GM12878 (cell line): ENCODE data around the gene CAMK2A. TPM values are rescaled to one million over a fixed set of nuclear protein-coding genes. Genes with fewer than 3 reads are reported as not detected.

Experiments used
- CBX5 ChIP-seq: sonication (generic); IDR thresholded peaks from 2 replicates; pipeline ENCODE4 v1.6.1; 2016; ENCODE audit warnings: low read depth, moderate library complexity, mild to moderate bottlenecking, inconsistent platforms
- CHD2 ChIP-seq: IDR thresholded peaks from 2 replicates; pipeline ENCODE4 v1.6.1; 2011; ENCODE audit warnings: low read depth, low read length, improper control_type of control experiment, borderline replicate concordance
- EGR1 ChIP-seq, 2 experiments: IDR thresholded peaks; 1 replicate in 1 of 2; 2 replicates in 1 of 2; pipeline ENCODE4 v1.6.1; 2011 to 2012; ENCODE audit warnings: low read depth in 2 of 2, low read length in 2 of 2, borderline replicate concordance in 1 of 2, mild to moderate bottlenecking in 1 of 2, moderate library complexity in 1 of 2
- IKZF1 ChIP-seq: fragments of 450-650 bp; conservative IDR thresholded peaks from 2 replicates; pipeline ENCODE4 v1.6.1; 2017; ENCODE audit warnings: antibody characterized with exemption, mild to moderate bottlenecking
- IKZF2 ChIP-seq, 2 experiments: fragments of 450-650 bp; IDR thresholded peaks; 2 replicates each; pipeline ENCODE4 v1.6.1; 2017; ENCODE audit warnings: mild to moderate bottlenecking in 2 of 2, moderate library complexity in 2 of 2
- SIX5 ChIP-seq: IDR thresholded peaks from 2 replicates; pipeline ENCODE4 v1.6.1; 2011; ENCODE audit warnings: mild to moderate bottlenecking, low read depth, low read length, moderate library complexity; ENCODE audit not compliant: severe bottlenecking
- SREBF2 ChIP-seq: IDR thresholded peaks from 2 replicates; pipeline ENCODE4 v1.6.1; 2012; ENCODE audit warnings: mild to moderate bottlenecking, low read length
- polyA plus RNA-seq, 11 experiments: library from polyadenylated mRNA; depleted of rRNA in 4 of 11; unstranded in 6 of 11; stranded (reverse) in 5 of 11; fragments of >200 nt; fragmentation: Nextera tagmentation in 4 of 11; fragmentation: Illumina TruSeq in 1 of 11; extraction: Ambion mirVana in 4 of 11; extraction: Trizol in 1 of 11; gene quantifications; 1 replicate in 1 of 11; 2 replicates in 10 of 11; pipeline versions ENCODE4 v1.2.1 to v1.2.3, GENCODE V29; 2011 to 2016; ENCODE audit warnings: inconsistent platforms in 2 of 11, missing spikeins in 2 of 11, low read depth in 1 of 11
- total RNA-seq, 4 experiments: library from RNA; depleted of rRNA in 3 of 4; stranded (reverse); fragments of >200 nt in 3 of 4; fragmentation: Illumina TruSeq in 1 of 4; extraction: Trizol in 1 of 4; gene quantifications; 2 replicates each; pipeline versions ENCODE4 v1.2.1 to v1.2.3, GENCODE V29; 2013 to 2021
- TF ChIP-seq, protein P1 (sequence below): fragments of 450-650 bp; IDR thresholded peaks from 2 replicates; pipeline ENCODE4 v1.6.1; 2017; ENCODE audit warnings: mild to moderate bottlenecking, moderate library complexity
- TF ChIP-seq, protein P2 (sequence below): fragments of 450-650 bp; IDR thresholded peaks from 2 replicates; pipeline ENCODE4 v1.6.1; 2017; ENCODE audit warnings: low read depth, mild to moderate bottlenecking, moderate library complexity
- TF ChIP-seq, protein P3 (sequence below): fragments of 450-650 bp; formaldehyde crosslinking; IDR thresholded peaks from 2 replicates; pipeline ENCODE4 v1.4.0; 2020; ENCODE audit warnings: mild to moderate bottlenecking, moderate library complexity
- TF ChIP-seq, protein P4 (sequence below): IDR thresholded peaks from 2 replicates; pipeline ENCODE4 v1.6.1; 2011; ENCODE audit warnings: low read depth, mild to moderate bottlenecking, low read length, moderate library complexity, borderline replicate concordance; ENCODE audit errors: extremely low read depth
- TF ChIP-seq, protein P5 (sequence below): fragments of 450-650 bp; conservative IDR thresholded peaks from 2 replicates; pipeline ENCODE4 v1.6.1; 2017; ENCODE audit warnings: mild to moderate bottlenecking, moderate library complexity

Gene CAMK2A
- total and polyA plus RNA-seq, 10 of the 15 experiments (the other 5 are each of a cell fraction or from before 2014, with no cell fraction given): 0.11 TPM; not detected in 9

DNA sequence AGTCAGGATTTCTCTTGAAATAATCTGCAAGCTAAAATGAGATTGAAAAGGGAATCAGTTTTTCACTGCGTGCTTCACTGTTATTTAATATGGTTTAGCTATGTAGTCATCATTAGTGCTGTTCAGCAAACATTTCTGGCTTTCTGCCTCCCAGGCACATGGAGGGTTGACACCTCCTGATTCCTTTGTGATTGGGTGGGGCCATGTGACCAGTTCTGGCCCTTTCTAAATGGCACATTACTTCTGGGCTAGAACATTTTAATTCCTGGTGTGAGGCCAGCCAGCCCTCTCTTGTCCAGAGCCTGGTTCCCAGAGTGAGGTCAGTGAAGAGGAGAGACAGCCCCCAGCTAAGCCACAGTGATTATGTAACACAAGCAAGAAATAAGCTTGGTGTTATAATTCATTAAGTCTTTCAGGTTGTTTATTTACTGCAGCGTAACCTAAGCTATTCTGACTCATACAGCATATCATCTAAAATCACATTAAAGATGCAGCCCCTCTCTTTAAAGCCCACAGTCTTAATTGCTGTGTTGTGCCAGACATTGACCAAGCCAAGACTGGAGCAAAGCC is 30.6 kb upstream of the CAMK2A start (continued):
- TF ChIP-seq, protein P1, sequence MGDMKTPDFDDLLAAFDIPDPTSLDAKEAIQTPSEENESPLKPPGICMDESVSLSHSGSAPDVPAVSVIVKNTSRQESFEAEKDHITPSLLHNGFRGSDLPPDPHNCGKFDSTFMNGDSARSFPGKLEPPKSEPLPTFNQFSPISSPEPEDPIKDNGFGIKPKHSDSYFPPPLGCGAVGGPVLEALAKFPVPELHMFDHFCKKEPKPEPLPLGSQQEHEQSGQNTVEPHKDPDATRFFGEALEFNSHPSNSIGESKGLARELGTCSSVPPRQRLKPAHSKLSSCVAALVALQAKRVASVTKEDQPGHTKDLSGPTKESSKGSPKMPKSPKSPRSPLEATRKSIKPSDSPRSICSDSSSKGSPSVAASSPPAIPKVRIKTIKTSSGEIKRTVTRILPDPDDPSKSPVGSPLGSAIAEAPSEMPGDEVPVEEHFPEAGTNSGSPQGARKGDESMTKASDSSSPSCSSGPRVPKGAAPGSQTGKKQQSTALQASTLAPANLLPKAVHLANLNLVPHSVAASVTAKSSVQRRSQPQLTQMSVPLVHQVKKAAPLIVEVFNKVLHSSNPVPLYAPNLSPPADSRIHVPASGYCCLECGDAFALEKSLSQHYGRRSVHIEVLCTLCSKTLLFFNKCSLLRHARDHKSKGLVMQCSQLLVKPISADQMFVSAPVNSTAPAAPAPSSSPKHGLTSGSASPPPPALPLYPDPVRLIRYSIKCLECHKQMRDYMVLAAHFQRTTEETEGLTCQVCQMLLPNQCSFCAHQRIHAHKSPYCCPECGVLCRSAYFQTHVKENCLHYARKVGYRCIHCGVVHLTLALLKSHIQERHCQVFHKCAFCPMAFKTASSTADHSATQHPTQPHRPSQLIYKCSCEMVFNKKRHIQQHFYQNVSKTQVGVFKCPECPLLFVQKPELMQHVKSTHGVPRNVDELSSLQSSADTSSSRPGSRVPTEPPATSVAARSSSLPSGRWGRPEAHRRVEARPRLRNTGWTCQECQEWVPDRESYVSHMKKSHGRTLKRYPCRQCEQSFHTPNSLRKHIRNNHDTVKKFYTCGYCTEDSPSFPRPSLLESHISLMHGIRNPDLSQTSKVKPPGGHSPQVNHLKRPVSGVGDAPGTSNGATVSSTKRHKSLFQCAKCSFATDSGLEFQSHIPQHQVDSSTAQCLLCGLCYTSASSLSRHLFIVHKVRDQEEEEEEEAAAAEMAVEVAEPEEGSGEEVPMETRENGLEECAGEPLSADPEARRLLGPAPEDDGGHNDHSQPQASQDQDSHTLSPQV: no peak
- no peak for TF ChIP-seq IKZF1
- TF ChIP-seq, protein P2, sequence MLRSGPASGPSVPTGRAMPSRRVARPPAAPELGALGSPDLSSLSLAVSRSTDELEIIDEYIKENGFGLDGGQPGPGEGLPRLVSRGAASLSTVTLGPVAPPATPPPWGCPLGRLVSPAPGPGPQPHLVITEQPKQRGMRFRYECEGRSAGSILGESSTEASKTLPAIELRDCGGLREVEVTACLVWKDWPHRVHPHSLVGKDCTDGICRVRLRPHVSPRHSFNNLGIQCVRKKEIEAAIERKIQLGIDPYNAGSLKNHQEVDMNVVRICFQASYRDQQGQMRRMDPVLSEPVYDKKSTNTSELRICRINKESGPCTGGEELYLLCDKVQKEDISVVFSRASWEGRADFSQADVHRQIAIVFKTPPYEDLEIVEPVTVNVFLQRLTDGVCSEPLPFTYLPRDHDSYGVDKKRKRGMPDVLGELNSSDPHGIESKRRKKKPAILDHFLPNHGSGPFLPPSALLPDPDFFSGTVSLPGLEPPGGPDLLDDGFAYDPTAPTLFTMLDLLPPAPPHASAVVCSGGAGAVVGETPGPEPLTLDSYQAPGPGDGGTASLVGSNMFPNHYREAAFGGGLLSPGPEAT: no peak
- TF ChIP-seq IKZF2 (IDR thresholded peaks at IDR 0.05): no peak
- TF ChIP-seq CHD2: no peak
- TF ChIP-seq SREBF2: no peak
- TF ChIP-seq, protein P3, sequence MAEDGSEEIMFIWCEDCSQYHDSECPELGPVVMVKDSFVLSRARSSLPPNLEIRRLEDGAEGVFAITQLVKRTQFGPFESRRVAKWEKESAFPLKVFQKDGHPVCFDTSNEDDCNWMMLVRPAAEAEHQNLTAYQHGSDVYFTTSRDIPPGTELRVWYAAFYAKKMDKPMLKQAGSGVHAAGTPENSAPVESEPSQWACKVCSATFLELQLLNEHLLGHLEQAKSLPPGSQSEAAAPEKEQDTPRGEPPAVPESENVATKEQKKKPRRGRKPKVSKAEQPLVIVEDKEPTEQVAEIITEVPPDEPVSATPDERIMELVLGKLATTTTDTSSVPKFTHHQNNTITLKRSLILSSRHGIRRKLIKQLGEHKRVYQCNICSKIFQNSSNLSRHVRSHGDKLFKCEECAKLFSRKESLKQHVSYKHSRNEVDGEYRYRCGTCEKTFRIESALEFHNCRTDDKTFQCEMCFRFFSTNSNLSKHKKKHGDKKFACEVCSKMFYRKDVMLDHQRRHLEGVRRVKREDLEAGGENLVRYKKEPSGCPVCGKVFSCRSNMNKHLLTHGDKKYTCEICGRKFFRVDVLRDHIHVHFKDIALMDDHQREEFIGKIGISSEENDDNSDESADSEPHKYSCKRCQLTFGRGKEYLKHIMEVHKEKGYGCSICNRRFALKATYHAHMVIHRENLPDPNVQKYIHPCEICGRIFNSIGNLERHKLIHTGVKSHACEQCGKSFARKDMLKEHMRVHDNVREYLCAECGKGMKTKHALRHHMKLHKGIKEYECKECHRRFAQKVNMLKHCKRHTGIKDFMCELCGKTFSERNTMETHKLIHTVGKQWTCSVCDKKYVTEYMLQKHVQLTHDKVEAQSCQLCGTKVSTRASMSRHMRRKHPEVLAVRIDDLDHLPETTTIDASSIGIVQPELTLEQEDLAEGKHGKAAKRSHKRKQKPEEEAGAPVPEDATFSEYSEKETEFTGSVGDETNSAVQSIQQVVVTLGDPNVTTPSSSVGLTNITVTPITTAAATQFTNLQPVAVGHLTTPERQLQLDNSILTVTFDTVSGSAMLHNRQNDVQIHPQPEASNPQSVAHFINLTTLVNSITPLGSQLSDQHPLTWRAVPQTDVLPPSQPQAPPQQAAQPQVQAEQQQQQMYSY (CRISPR knock-in tag): no peak
- TF ChIP-seq SIX5: no peak
- no peak for TF ChIP-seq EGR1 (IDR thresholded peaks at IDR 0.05; ENCODE audit: borderline replicate concordance in 1 of 2, low read depth in 2 of 2, low read length in 2 of 2)
- TF ChIP-seq, protein P4, sequence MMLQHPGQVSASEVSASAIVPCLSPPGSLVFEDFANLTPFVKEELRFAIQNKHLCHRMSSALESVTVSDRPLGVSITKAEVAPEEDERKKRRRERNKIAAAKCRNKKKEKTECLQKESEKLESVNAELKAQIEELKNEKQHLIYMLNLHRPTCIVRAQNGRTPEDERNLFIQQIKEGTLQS: no peak
- TF ChIP-seq, protein P5, sequence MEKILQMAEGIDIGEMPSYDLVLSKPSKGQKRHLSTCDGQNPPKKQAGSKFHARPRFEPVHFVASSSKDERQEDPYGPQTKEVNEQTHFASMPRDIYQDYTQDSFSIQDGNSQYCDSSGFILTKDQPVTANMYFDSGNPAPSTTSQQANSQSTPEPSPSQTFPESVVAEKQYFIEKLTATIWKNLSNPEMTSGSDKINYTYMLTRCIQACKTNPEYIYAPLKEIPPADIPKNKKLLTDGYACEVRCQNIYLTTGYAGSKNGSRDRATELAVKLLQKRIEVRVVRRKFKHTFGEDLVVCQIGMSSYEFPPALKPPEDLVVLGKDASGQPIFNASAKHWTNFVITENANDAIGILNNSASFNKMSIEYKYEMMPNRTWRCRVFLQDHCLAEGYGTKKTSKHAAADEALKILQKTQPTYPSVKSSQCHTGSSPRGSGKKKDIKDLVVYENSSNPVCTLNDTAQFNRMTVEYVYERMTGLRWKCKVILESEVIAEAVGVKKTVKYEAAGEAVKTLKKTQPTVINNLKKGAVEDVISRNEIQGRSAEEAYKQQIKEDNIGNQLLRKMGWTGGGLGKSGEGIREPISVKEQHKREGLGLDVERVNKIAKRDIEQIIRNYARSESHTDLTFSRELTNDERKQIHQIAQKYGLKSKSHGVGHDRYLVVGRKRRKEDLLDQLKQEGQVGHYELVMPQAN: no peak
- TF ChIP-seq CBX5: no peak
